ENCODE results near the gene TEK. TPM values are rescaled to one million over a fixed set of nuclear protein-coding genes. Genes with fewer than 3 reads are reported as not detected.

The TEK gene
- total RNA-seq, 1 experiment from 2014 or later = not detected

- no peak overlapping the region for H3K4me2 ChIP-seq
- no peak for TF ChIP-seq EZH2 (IDR thresholded peaks at IDR 0.05; ENCODE audit: low read depth)
- TF ChIP-seq, protein P1, sequence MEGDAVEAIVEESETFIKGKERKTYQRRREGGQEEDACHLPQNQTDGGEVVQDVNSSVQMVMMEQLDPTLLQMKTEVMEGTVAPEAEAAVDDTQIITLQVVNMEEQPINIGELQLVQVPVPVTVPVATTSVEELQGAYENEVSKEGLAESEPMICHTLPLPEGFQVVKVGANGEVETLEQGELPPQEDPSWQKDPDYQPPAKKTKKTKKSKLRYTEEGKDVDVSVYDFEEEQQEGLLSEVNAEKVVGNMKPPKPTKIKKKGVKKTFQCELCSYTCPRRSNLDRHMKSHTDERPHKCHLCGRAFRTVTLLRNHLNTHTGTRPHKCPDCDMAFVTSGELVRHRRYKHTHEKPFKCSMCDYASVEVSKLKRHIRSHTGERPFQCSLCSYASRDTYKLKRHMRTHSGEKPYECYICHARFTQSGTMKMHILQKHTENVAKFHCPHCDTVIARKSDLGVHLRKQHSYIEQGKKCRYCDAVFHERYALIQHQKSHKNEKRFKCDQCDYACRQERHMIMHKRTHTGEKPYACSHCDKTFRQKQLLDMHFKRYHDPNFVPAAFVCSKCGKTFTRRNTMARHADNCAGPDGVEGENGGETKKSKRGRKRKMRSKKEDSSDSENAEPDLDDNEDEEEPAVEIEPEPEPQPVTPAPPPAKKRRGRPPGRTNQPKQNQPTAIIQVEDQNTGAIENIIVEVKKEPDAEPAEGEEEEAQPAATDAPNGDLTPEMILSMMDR (conservative IDR thresholded peaks at IDR 0.05) = no peak
- no TSS peak for BruUV-seq (replicated peaks)
- no peaks in the 10 kb centered on the region for H4K20me1 ChIP-seq (ENCODE audit: insufficient read depth)
- CTCF ChIA-PET = no interaction called here
- H3K27me3 ChIP-seq (ENCODE audit: insufficient read depth, low read depth) = no peaks in the 10 kb centered on the region
- H3K4me1 ChIP-seq (replicated peaks; ENCODE audit: insufficient read depth) = no peaks in the 10 kb centered on the region
- no peak overlapping the region for H3K4me3 ChIP-seq
- H3F3A ChIP-seq (ENCODE audit: insufficient read depth, low read depth) = no peaks in the 10 kb centered on the region
- H3K79me2 ChIP-seq (ENCODE audit: low read depth) = no peaks in the 10 kb centered on the region
- no peaks in the 10 kb centered on the region for H3K9me3 ChIP-seq (ENCODE audit: insufficient read depth, low read depth)
- no peak for DNase-seq
- intact Hi-C loops (cut with micrococcal nuclease; ENCODE audit: unreplicated experiment) = no loop called here
- no peaks in the 10 kb centered on the region for H3K9me2 ChIP-seq (ENCODE audit: insufficient read depth)
- H3K36me3 ChIP-seq (ENCODE audit: low read depth) = no peaks in the 10 kb centered on the region
- POLR2A ChIA-PET (ENCODE audit: unreplicated experiment) = no interaction called here
- H3K27ac ChIP-seq = no peak overlapping the region
- no peak overlapping the region for H2AFZ ChIP-seq
Measured at GRCh38 chr9:27168496-27168895, 59.5 kb downstream of the TEK start.

DNA sequence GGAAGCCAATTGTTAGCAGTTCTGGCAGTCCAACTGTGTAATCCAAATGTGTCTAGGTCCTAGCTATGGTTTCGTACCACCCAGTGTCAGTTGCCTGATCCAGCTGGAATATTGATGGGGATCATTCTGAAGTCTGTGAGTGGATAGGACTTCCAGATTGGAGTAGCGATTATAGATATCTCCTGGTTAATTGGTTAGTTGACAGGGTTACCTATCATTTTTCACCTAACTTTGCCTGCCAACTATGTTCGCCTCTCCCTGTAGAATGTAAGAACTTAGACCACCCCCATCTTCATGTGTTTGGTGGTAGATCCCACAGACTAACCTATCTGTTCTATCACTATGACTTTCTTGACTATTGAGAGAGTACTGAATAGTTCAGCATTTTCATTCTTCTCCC lies 59.9 kb downstream of the TEK start:
- Histone ChIP-seq H3K79me2 (ENCODE audit: low read depth) (no peaks in the 10 kb centered on the region), H3F3A (ENCODE audit: insufficient read depth, low read depth) (no peaks in the 10 kb centered on the region), H4K20me1 (ENCODE audit: insufficient read depth) (no peaks in the 10 kb centered on the region), H3K4me1 (replicated peaks; ENCODE audit: insufficient read depth) (no peaks in the 10 kb centered on the region), H2AFZ (no peak overlapping the region), H3K9me3 (ENCODE audit: insufficient read depth, low read depth) (no peaks in the 10 kb centered on the region), H3K27ac (no peak overlapping the region), H3K4me2 (no peak overlapping the region), H3K27me3 (ENCODE audit: insufficient read depth, low read depth) (no peaks in the 10 kb centered on the region), H3K4me3 (no peak overlapping the region), H3K36me3 (ENCODE audit: low read depth) (no peaks in the 10 kb centered on the region), H3K9me2 (ENCODE audit: insufficient read depth) (no peaks in the 10 kb centered on the region)
- ChIA-PET CTCF (no interaction called here), POLR2A (ENCODE audit: unreplicated experiment) (no interaction called here)
- intact Hi-C loops (cut with micrococcal nuclease; ENCODE audit: unreplicated experiment) = no loop called here
- no TSS peak for BruUV-seq (replicated peaks)
- TF ChIP-seq EZH2 (IDR thresholded peaks at IDR 0.05; ENCODE audit: low read depth) = no peak
- TF ChIP-seq, protein P1 (conservative IDR thresholded peaks at IDR 0.05) = no peak
- no peak for DNase-seq

DNA sequence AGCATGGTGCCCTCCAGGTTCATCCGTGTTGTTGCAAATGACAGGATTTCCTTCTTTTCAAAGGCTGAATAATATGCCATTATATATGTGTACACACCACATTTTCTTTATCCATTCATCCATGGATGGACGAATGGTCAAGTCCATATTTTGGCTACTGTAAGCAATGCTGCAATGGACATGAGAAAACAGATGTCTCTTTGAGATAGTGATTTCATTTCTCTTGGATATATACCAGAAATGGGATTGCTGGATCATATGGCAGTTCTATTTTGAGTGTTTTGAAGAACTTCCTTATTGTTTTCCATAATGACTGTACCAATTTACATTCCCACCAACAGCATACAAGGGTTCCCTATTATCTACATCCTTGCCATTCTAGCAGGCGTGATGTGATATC lies 67.9 kb downstream of the TEK start:
- no peaks in the 10 kb centered on the region for H3K4me1 ChIP-seq (replicated peaks; ENCODE audit: insufficient read depth)
- ChIA-PET CTCF (no interaction called here), POLR2A (ENCODE audit: unreplicated experiment) (no interaction called here)
- H3K4me2 ChIP-seq = no peak overlapping the region
- no peak overlapping the region for H3K4me3 ChIP-seq
- H4K20me1 ChIP-seq (ENCODE audit: insufficient read depth) = no peaks in the 10 kb centered on the region
- no peaks in the 10 kb centered on the region for H3K79me2 ChIP-seq (ENCODE audit: low read depth)
- no peaks in the 10 kb centered on the region for H3K27me3 ChIP-seq (ENCODE audit: insufficient read depth, low read depth)
- H3K9me3 ChIP-seq (ENCODE audit: insufficient read depth, low read depth) = no peaks in the 10 kb centered on the region
- intact Hi-C loops (cut with micrococcal nuclease; ENCODE audit: unreplicated experiment) = no loop called here
- TF ChIP-seq EZH2 (IDR thresholded peaks at IDR 0.05; ENCODE audit: low read depth) = no peak
- TF ChIP-seq, protein P1 (conservative IDR thresholded peaks at IDR 0.05) = no peak
- no peaks in the 10 kb centered on the region for H3K36me3 ChIP-seq (ENCODE audit: low read depth)
- no peaks in the 10 kb centered on the region for H3F3A ChIP-seq (ENCODE audit: insufficient read depth, low read depth)
- no peak overlapping the region for H2AFZ ChIP-seq
- H3K9me2 ChIP-seq (ENCODE audit: insufficient read depth) = no peaks in the 10 kb centered on the region
- no peak for DNase-seq
- BruUV-seq (replicated peaks) = no TSS peak
- H3K27ac ChIP-seq = no peak overlapping the region

Measured in PC-9 (cell line).